ENCODE results near the gene CYB561D1.

GRCh38 chr1:109495738-109496137 lies 1.8 kb downstream of the CYB561D1 start:
- no peak for TF ChIP-seq ZBTB7A (CRISPR knock-in tag; IDR thresholded peaks at IDR 0.05)
- no peak for TF ChIP-seq EP300 (IDR thresholded peaks at IDR 0.05; ENCODE audit: low read depth in 2 of 2, low read length in 2 of 2)
- TF ChIP-seq EP300 (CRISPR knock-in tag; IDR thresholded peaks at IDR 0.05; ENCODE audit: borderline replicate concordance), result no peak
- no peak for TF ChIP-seq POLR2A (IDR thresholded peaks at IDR 0.05; ENCODE audit: insufficient read depth in 1 of 2, low read depth in 2 of 2, low read length in 2 of 2)
- no peak for TF ChIP-seq NPAS2 (CRISPR knock-in tag; IDR thresholded peaks at IDR 0.05; ENCODE audit: borderline replicate concordance)
- no peak for TF ChIP-seq PATZ1 (CRISPR knock-in tag; IDR thresholded peaks at IDR 0.05)
- no peak for TF ChIP-seq FOXA1 (IDR thresholded peaks at IDR 0.05)
- TF ChIP-seq FOXA1 (CRISPR knock-in tag; IDR thresholded peaks at IDR 0.05), result no peak
- no peak for TF ChIP-seq ZNF883 (CRISPR knock-in tag; IDR thresholded peaks at IDR 0.05; ENCODE audit: not compliant biosample characterization)
